ENCODE results near the gene CCNH.

DNA sequence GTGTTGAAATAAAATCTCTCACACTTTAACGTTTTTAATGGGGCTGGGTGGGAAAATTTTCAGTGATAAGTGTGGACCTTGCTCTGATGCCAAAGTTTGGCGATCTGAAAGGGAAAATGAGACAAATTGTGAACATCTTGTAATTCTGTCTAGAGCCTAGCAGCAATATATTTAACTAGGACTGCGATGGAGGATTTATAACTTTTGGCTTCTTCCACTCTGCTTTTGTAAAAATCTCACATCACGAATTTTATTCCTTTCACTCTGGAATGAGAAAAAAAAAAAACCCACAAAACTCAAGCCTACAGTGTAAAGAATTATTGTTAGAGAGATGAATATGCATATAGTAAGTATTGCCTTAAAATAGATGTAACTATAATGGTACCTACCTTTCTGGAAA is 19.9 kb downstream of the CCNH start:
- TF ChIP-seq, protein P1, sequence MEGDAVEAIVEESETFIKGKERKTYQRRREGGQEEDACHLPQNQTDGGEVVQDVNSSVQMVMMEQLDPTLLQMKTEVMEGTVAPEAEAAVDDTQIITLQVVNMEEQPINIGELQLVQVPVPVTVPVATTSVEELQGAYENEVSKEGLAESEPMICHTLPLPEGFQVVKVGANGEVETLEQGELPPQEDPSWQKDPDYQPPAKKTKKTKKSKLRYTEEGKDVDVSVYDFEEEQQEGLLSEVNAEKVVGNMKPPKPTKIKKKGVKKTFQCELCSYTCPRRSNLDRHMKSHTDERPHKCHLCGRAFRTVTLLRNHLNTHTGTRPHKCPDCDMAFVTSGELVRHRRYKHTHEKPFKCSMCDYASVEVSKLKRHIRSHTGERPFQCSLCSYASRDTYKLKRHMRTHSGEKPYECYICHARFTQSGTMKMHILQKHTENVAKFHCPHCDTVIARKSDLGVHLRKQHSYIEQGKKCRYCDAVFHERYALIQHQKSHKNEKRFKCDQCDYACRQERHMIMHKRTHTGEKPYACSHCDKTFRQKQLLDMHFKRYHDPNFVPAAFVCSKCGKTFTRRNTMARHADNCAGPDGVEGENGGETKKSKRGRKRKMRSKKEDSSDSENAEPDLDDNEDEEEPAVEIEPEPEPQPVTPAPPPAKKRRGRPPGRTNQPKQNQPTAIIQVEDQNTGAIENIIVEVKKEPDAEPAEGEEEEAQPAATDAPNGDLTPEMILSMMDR (IDR thresholded peaks at IDR 0.05; ENCODE audit: low read length) = no peak
- TF ChIP-seq EZH2 (optimal IDR thresholded peaks at IDR 0.05; ENCODE audit: low read depth, low read length) (no peak), EZH2phosphoT487 (IDR thresholded peaks at IDR 0.05; ENCODE audit: low read length) (no peak)

Data from MM.1S (cell line).